Dendritic cell treated with granulocyte-macrophage colony-stimulating factor and Interleukin-4, amounts not matched to agents 40 ng/mL and 50 ng/mL, for 4 days (primary cell): ENCODE measurements around the gene MCUR1.
"Not testable (repeated sequence)": the region's sequence is repeated elsewhere in the genome, so short reads cannot be mapped to it uniquely, and the experiment has no call there.

Experiments used
- H3K27ac Mint-ChIP-seq: one replicate; pipeline ENCODE4 v1.8.0; 2022; ENCODE audit warnings: mild to moderate bottlenecking, mixed read lengths
- H3K27me3 Mint-ChIP-seq: one replicate; pipeline ENCODE4 v1.8.0; 2022; ENCODE audit warnings: mild to moderate bottlenecking, mixed read lengths
- H3K36me3 Mint-ChIP-seq: one replicate; pipeline ENCODE4 v1.8.0; 2022; ENCODE audit warnings: low read depth, mixed read lengths
- H3K4me1 Mint-ChIP-seq: one replicate; pipeline ENCODE4 v1.8.0; 2022; ENCODE audit warnings: low read depth, mixed read lengths
- H3K4me3 Mint-ChIP-seq: one replicate; pipeline ENCODE4 v1.8.0; 2022; ENCODE audit warnings: mild to moderate bottlenecking, moderate library complexity, mixed read lengths
- H3K9me3 Mint-ChIP-seq: one replicate; pipeline ENCODE4 v1.8.0; 2022; ENCODE audit warnings: mixed read lengths
- intact Hi-C: fragments of 100-400 bp; cut with micrococcal nuclease; formaldehyde crosslinking; loops from one replicate; pipeline ENCODE4 v1.15.0; 2022

MCUR1 gene

DNA sequence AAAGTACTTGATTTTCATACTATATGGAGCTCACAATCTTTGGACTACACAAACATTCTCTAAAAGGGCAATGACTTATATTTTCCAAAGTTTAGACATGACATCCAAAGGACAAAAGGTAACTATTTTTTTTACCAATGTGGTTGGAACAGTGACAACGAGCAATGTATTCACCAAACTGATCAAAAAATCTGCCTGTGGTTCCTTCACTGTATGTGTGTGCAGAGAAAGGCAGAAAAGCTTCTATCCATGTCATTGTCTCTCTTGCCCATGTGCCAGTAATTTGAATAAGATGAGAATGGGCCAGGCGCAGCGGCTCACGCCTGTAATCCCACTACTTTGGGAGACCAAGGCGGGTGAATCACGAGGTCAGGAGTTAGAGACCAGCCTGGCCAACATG is 25.5 kb downstream of the MCUR1 start:
- peaks cover 85% of the 10 kb centered on the region for H3K36me3 Mint-ChIP-seq
- no peaks in the 10 kb centered on the region for H3K4me1 Mint-ChIP-seq
- H3K27ac Mint-ChIP-seq, result no peak overlapping the region
- no peaks in the 10 kb centered on the region for H3K27me3 Mint-ChIP-seq
- no peak overlapping the region for H3K4me3 Mint-ChIP-seq
- H3K9me3 Mint-ChIP-seq, result no peaks in the 10 kb centered on the region
- intact Hi-C loops, result no loop called here

DNA sequence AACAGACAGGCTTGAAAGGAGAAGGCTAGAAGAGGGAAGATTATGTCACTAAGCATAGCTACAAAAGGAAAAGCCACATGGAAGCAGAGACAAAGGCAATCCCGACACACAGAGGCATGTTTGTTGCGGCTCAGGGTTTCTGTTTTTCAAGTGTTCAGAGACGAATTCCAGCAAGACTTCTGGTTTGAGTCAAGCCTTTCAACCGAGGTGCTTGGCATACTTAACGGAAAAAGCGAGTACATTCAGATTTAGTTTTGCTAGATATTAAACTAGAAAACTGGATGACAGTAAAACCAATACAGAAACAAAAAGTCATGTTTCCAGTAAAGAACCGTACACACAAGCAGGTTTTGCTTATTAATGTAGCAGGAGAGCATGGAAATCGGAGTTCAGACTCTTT is 27.2 kb downstream of the MCUR1 start:
- Mint-ChIP-seq H3K36me3 (peaks cover 76% of the 10 kb centered on the region), H3K4me1 (no peaks in the 10 kb centered on the region), H3K27ac (no peak overlapping the region), H3K9me3 (no peaks in the 10 kb centered on the region), H3K27me3 (no peaks in the 10 kb centered on the region), H3K4me3 (no peak overlapping the region)
- intact Hi-C loops, result no loop called here

DNA sequence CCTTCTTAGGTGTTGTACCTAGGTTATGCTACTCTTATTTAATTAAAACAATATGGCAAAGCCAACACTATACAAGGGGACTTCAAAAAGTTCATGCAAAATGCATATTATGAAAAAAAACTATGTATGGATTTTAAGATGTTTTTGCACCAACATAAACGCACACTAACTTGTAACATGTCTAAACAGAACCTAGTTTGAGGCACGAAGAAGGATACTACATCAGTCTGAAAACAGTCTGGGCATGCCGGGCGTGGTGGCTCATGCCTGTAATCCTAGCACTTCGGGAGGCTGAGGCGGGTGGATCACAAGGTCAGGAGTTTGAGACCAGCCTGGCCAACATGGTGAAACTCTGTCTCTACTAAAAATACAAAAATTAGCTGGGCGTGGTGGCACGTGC is 34.2 kb downstream of the MCUR1 start:
- H3K27ac Mint-ChIP-seq, H3K27me3 Mint-ChIP-seq, H3K9me3 Mint-ChIP-seq, H3K4me1 Mint-ChIP-seq, intact Hi-C loops, H3K4me3 Mint-ChIP-seq: not testable (repeated sequence)
- peaks cover 15% of the 10 kb centered on the region for H3K36me3 Mint-ChIP-seq

DNA sequence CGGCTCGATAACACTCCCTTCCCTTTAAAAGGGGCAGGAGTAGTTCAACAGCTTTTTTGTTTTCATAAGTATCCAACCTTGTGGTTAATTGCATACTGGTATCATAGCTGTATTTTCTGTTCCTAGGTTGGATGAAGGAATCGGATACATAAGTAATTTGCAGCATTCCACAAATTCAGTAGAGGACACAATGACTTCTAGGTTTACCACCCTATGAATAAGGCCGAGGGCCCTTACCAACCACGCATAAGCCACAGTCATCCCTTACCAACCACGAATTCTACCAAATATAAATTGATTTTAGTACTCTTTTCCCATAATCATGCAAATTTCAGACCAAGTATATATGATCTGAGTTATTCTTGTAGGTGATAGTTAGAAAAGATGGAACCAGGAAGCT is 36.3 kb downstream of the MCUR1 start:
- no peaks in the 10 kb centered on the region for H3K9me3 Mint-ChIP-seq
- H3K27ac Mint-ChIP-seq, result no peak overlapping the region
- H3K27me3 Mint-ChIP-seq, result no peaks in the 10 kb centered on the region
- intact Hi-C loops, result no loop called here
- H3K4me1 Mint-ChIP-seq, result no peaks in the 10 kb centered on the region
- H3K4me3 Mint-ChIP-seq, result no peak overlapping the region
- H3K36me3 Mint-ChIP-seq, result peaks cover 5% of the 10 kb centered on the region

DNA sequence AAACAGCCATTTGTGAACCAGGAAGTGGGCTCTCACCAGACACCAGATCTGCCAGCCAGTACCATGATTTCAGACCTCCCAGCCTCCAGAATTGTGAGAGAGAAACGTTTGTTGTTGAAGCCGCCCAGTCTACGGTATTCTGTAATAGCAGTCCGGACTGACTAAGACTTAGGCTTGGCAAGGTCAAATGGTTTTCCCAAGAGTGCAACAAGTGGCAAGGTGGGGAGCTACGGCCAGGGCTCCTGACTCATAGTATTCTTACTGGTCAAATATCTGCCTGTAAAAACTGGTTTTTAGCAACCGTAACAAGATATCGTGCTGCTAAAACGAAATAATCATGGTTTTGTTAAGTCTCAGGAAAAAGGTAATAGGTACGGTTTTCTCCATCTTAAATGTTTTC is 37.8 kb downstream of the MCUR1 start:
- no peak overlapping the region for H3K4me3 Mint-ChIP-seq
- H3K27me3 Mint-ChIP-seq, result no peaks in the 10 kb centered on the region
- H3K36me3 Mint-ChIP-seq, result peaks cover 14% of the 10 kb centered on the region

DNA sequence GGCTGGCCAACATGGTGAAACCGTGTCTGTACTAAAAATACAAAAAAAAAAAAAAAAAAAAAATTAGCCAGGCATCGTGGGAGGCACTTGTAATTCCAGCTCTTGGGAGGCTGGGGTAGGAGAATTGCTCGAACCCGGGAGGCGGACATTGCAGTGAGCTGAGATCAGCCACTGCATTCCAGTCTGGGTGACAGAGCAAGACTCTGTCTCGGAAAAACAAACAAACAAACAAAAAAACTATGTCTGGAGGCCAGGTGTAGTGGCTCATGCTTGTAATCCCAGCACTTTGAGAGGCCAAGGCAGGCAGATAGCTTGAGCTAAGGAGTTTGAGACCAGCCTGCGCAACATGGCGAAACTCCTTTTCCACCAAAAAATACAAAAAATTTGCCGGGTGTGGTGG is 38.9 kb downstream of the MCUR1 start:
- intact Hi-C loops, H3K4me3 Mint-ChIP-seq, H3K4me1 Mint-ChIP-seq, H3K27me3 Mint-ChIP-seq, H3K27ac Mint-ChIP-seq, H3K9me3 Mint-ChIP-seq: not testable (repeated sequence)
- H3K36me3 Mint-ChIP-seq, result peaks cover 14% of the 10 kb centered on the region

More for the DNA sequence above, 37.8 kb downstream of the MCUR1 start:
- Mint-ChIP-seq H3K4me1 (no peaks in the 10 kb centered on the region), H3K9me3 (no peaks in the 10 kb centered on the region), H3K27ac (no peak overlapping the region)
- intact Hi-C loops, result no loop called here

DNA sequence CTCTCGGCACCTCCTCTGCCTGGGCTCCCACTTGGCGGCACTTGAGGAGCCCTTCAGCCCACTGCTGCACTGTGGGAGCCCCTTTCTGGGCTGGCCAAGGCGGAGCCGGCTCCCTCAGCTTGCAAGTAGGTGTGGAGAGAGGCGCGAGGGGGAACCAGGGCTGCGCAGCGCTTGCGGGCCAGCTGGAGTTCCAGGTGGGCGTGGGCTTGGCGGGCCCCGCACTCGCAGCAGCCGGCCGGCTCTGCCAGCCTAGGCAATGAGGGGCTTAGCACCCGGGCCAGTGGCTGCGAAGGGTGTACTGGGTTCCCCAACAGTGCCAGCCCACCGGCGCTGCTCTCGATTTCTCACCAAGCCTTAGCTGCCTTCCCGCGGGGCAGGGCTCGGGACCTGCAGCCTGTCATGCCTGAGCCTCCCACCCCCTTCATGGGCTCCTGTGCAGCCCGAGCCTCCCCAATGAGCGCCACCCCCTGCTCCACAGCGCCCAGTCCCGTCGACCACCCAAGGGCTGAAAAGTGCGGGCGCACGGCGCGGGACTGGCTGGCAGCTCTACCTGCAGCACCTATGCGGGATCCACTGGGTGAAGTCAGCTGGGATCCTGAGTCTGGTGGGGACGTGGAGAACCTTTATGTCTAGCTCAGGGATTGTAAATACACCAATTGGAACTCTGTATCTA is 41.9 kb downstream of the MCUR1 start:
- H3K27me3 Mint-ChIP-seq, H3K4me3 Mint-ChIP-seq, H3K27ac Mint-ChIP-seq, intact Hi-C loops, H3K9me3 Mint-ChIP-seq: not testable (repeated sequence)
- Mint-ChIP-seq H3K36me3 (peaks cover 14% of the 10 kb centered on the region), H3K4me1 (peaks cover 10% of the 10 kb centered on the region)

DNA sequence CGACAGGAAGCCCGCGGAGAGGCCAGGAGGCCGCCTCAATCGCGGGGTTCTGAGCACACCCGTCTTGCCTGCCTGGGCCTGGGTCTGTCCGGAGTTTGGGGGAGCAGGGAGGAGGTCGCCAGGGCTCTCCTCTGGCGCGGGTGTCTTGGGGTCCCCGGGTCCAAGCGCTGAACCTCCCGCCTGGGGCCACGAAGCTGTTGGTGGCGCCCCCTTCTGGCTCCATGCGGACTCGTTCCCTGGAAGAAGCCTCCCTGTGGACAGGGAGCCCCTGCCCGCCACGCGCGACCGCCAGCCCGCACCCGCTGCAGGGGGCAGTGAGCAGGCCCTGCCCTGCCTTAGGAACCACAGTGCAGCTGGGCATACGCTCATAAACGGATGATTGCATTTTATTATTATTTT is 44.7 kb downstream of the MCUR1 start:
- no peaks in the 10 kb centered on the region for H3K9me3 Mint-ChIP-seq
- intact Hi-C loops, result no loop called here

DNA sequence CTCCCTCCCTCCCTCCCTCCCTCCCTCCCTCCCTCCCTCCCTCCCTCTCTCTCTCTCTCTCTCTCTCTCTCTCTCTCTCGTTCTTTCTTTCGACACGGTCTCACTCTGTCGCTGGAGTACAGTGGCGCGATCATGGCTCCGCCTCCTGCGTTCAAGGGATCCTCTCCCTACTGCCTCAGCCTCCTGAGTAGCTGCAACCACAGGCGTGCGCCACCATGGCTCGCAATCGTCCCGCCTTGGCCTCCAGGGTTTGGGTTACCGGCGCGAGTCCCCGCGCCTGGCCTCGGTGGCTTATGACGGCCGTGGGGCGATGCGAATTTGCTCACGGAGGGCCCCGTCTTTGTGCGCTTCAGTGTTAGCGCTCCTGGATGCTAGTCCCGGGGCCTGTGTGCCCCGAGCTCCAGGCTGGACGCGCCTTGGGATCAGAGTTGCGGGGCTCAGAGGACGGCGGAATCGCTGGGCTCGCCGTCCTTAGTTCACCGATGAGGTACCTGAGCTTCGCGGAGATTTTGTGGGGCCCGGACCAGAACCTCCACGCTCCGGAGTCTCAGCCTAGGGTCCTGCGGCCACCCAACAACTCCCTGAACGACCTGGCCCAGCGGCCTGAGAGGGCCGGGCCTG is 45.2 kb downstream of the MCUR1 start:
- Mint-ChIP-seq H3K4me3 (no peak overlapping the region), H3K36me3 (peaks cover 14% of the 10 kb centered on the region), H3K9me3 (no peaks in the 10 kb centered on the region), H3K4me1 (peaks cover 32% of the 10 kb centered on the region), H3K27ac (no peak overlapping the region), H3K27me3 (peaks cover 8% of the 10 kb centered on the region)
- intact Hi-C loops, result no loop called here

More for the DNA sequence above, 44.7 kb downstream of the MCUR1 start:
- Mint-ChIP-seq H3K4me3 (no peak overlapping the region), H3K36me3 (peaks cover 14% of the 10 kb centered on the region), H3K27ac (no peak overlapping the region), H3K4me1 (peaks cover 32% of the 10 kb centered on the region), H3K27me3 (peaks cover 8% of the 10 kb centered on the region)

DNA sequence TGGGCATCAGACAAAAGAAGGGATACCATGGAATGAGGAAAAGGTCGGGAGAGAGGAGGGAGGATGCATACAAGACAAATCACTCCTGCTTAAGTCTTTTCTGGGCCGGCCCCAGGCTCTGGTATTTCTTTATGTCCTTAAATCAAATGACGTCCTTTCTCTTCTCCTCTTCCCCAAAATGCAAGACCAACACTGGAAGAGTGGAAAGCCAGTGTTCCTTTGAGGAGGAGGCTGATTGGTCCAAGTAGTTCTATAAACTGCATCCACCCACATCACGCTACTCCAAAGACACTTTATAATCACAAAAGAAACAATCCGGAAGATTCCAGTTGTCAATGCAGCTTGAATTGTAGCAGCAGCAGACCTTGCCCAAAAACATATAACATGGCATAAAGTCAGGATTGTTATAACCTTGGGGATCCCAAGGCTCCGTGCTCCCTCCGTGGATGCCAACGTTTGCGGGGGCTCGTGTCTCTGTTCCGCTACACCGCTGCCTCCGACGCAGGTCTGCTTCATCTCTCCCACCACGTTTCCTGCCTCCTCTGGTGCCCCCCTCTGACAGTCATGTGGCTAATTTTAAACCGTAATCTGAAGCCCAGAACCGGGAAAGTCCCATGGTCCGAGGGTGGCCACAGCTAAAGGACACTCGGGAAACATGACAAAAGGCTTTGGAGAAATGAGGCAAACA is 47.1 kb downstream of the MCUR1 start:
- intact Hi-C loops, result no loop called here
- peaks cover 46% of the 10 kb centered on the region for H3K4me1 Mint-ChIP-seq
- H3K27ac Mint-ChIP-seq, result peak overlapping the region; percentile 46
- H3K27me3 Mint-ChIP-seq, result peaks cover 8% of the 10 kb centered on the region
- peak overlapping the region; percentile 51 for H3K4me3 Mint-ChIP-seq
- H3K9me3 Mint-ChIP-seq, result no peaks in the 10 kb centered on the region
- peaks cover 1% of the 10 kb centered on the region for H3K36me3 Mint-ChIP-seq

DNA sequence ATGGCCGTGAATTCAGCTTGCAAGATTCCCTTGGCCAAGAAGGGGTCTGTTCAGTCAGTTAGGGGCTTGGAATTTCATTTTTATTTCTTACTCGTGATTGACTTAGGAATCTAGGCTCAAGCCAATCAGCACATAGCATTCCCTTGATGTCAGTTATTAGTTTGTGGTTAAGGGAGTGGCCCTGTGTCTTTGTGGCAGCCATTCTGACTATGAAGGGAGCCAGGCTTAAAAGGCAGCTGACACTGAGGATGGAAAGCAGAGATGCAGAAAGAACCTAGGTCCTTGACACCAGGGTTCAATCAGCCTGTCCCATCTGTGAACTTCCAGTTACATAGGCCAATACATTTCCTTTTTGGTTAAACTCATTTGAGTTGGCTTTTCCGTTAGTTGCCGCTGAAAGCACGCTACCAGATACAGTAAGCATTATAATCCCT is 48.1 kb downstream of the MCUR1 start:
- Mint-ChIP-seq H3K4me3 (no peak overlapping the region), H3K9me3 (no peaks in the 10 kb centered on the region), H3K27me3 (peaks cover 8% of the 10 kb centered on the region), H3K4me1 (peaks cover 57% of the 10 kb centered on the region), H3K27ac (no peak overlapping the region), H3K36me3 (no peaks in the 10 kb centered on the region)
- intact Hi-C loops, result no loop called here

DNA sequence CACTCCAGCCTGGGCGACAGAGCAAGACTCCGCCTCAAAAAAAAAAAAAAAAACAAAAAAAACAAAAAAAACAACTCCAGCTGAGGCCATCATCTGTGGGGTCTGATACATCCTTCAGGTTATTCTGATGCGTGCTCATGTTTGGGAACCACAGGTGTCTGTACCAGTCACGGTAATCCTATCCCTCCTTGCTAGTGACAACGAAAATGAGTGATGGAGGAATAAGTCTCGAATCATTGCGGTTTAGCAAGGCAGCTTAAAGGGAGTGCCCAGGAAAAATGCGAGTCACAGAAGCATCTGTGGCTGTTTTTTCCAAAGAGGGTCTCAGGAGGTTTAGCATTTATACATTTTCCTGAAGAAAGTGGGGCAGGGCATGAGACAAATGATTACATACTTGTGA is 48.8 kb downstream of the MCUR1 start:
- peaks cover 62% of the 10 kb centered on the region for H3K4me1 Mint-ChIP-seq
- H3K36me3 Mint-ChIP-seq, result no peaks in the 10 kb centered on the region
- intact Hi-C loops, result no loop called here
- peaks cover 8% of the 10 kb centered on the region for H3K27me3 Mint-ChIP-seq
- H3K27ac Mint-ChIP-seq, result no peak overlapping the region
- no peaks in the 10 kb centered on the region for H3K9me3 Mint-ChIP-seq
- no peak overlapping the region for H3K4me3 Mint-ChIP-seq

DNA sequence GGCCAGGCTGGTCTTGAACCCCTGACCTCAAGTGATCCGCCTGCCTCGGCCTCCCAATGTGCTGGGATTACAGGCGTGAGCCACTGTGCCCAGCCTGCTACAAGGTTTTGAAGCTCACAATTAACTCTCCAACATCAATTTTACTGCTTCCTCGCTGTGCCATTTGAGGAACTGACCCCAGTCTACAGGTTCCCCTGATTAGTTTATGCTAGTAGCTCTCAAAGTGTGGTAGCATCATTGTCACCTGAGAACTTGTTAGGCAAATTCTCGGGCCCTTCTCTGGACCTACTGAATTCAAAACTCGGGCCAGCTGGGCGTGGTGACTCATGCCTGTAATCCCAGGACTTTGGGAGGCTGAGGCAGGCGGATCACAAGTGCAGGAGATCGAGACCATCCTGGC is 49.4 kb downstream of the MCUR1 start:
- Mint-ChIP-seq H3K9me3 (no peaks in the 10 kb centered on the region), H3K4me3 (no peak overlapping the region), H3K27ac (peak overlapping the region; percentile 41), H3K4me1 (peaks cover 67% of the 10 kb centered on the region), H3K36me3 (no peaks in the 10 kb centered on the region), H3K27me3 (peaks cover 8% of the 10 kb centered on the region)
- intact Hi-C loops, result loop anchor here (5.0 kb wide), 1 partner anchor 53 kb away; the partner anchor contains the start of gene RANBP9

DNA sequence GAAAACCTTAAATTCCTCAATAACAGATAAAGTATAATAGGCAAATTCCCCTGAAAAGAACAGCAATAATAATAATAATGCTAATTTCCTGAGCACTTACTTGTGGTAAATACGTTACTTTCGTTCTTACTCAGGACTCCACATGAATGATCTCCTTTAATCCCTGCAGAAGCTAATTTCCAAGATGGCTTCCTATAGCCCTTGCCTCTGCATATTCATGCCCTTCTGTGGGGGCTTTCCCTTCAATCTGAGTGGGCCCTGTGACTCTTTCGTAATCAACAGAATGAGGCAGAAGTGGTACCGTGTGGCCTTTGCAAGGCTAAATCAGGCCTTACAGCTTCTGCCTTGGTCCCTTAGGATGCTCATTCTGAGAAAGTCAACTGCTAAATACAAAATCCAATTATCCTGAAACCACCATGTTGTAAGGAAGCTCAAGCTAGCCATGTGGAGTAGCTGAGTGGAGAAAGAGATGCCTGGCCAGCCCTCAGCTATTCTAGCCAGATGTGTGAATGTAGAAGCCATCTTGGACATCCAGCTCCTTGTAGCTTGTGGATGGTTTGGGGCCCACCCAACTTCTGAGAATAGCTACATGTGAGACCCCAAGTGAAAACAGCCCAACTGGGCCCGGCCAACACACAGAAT is 50.5 kb downstream of the MCUR1 start:
- Mint-ChIP-seq H3K27me3 (peaks cover 8% of the 10 kb centered on the region), H3K9me3 (no peaks in the 10 kb centered on the region), H3K36me3 (no peaks in the 10 kb centered on the region), H3K4me1 (peaks cover 79% of the 10 kb centered on the region), H3K4me3 (no peak overlapping the region), H3K27ac (no peak overlapping the region)
- intact Hi-C loops, result loop anchor here (5.0 kb wide), 1 partner anchor 52 kb away; the partner anchor contains the start of gene RANBP9
